Kidney capillary endothelial cell (primary cell): ENCODE results near the gene ZNF800.

Source experiments
- DNase-seq: peaks from one replicate; pipeline ENCODE4 v3.0.0-alpha.2; 2018; ENCODE audit warnings: low spot score

Gene ZNF800

DNA sequence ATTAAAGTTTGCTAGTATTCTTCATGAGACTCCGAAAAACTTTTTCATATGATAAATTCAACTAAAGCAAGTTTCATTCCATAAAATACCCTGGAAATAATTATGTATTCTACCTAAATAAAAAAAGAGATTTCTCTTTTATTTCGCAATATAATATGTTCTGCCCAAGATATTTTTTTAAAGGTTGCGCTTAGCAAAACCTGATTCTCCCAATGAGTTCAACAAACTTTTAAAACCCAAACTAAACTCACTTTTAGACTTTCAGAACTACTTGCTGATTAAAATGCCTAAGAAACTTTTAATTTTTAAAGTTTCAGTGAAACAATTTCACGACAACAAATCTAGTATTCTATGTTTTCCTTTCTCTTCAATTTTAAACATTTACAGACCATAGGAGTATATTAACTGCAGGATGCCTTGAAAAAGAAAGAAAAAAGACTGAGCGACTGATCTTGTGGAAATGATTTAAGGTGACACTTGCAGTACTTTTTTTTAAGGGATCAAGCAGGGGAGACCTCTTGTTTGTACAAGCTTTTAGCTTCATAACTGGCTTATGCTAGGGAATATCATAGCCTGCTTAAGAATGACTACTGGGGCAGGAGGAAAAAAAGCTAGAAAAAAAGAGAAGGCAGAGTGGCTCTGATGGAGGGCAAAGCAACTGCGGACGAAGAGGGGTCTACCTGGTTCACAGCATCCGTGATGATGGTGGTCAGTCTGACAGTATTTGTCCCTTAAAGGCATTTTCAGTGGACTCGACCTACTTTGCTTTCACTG lies 1.5 kb downstream of the ZNF800 start:
- no peak for DNase-seq

DNA sequence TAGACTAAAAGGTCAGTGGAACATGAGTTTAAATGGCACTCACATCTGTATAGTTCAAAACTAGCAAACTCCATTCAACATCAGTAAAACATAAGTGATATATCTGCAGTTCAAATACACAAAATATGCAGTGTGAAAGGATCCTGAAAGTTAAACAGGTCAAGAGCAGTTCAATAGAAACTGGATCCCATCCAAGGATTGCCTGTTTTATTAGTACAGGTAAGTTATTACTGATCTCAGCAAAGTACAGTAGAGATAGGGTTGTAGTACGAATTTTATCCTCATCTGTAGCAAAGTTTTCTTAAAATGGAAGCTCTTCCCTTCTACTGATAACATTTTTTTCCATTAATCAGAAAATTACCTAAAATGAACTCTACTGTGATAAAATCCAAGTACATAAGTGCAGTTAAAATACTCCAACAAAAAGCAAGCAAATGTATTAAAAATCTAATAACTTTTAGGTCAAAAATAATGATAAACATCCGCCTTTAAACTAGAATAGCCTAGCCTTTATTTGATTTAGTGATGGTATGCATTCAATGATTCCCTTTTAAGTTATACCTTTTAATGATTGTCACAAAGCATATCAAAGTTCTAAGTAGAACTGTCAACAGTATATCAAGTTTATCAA lies 2.2 kb downstream of the ZNF800 start:
- no peak for DNase-seq

DNA sequence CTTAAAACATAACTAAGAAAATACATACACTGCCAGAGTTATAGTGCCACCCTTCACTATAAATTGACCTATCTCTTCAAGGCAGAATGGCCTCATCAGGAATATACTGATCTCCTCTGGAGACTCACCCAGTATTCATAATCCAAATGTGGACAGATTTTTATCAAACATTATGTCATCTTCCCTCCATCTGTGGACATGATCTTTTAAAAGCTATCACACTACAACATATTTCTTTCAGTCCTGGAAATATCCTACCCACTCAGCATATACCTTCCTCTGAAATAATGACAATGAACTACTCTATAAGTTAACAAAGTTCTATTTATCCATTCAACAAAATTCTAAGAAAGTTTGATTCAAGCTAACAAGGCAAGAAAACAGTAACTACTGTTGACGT lies 3.2 kb downstream of the ZNF800 start:
- no peak for DNase-seq

DNA sequence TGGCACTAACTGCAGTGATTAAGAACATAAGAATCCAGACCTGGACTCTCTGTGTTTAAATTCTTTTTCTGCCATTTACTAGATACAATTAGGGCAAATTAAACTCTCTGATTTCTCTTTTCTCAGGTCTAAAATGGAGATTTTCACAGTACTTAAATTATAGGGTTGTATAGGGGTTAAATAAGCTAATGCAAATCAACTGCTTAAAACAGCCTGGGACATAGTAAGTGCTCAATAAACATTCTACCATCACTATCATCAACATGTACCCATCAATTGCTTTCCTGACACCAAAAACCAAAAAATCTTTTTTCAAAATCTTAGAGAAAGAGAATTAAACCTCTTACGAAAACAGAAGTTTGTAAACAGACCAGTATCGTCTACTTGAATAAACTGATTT lies 4.5 kb downstream of the ZNF800 start:
- no peak for DNase-seq

DNA sequence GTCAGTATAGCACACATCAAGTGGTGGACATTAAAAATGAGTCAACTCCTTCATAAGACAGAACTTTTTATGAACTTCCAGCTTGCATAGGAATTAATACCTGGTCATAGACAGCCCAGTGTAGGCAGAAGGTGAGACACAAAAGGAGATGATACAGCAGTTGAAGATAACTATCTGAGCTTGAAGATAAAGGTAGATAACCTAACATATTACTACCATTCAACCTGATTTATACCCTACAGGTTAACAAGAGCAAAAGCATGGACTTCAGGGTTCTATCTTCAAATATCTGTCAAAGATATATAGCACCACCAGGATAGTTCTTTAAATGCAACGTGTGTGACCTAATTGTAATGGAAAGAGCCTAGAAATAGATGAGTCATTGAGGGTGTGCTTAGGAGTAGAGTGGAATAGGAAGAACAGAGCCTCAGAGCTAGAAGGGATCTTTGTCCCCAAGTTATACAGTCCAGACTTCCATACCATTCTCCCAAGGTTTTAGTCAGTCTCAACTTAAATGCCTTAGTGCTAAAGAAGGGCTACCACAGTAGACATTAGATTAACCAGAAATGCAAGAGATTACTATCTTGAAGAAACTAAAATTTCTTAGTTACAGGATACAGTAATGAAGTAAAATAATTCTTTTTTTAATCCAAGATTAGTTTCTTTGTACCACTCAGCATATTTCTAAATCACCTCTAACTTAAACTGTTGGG lies 9.2 kb downstream of the ZNF800 start:
- no peak for DNase-seq

DNA sequence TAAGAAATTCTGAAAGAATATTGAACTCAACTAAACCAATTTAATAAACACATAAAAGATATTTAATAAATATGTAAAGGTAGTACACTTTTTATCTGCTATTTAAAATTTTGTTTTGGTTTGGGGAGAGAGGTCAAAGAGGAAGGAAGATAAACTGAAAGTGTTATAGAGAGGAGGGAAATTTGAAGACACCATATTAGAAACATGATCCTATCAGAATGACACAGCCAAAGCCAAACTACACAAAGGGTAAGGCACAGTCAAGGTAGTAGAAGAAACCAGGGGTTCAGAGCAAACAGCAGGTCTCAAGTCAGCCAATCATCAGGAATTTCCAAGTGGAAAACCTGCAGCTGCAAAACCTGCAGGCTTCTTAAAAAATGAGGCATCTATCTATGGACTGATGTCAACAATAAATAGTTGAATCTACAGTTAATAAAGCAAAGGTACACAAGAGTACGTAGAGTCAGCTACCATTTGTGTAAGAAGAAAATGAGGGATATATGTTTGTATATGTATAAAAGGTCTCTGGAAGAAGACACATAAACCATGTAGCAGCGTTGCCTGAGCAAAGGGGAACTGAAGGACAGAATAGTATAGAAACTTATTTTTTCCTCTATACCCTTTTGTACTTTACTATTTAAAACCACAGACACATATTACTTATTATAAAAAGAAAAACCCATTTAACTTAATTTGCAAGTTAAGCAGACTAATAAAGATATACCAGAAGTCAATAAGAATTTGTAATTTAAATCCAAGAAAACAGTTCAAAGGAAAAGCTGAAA lies 10.0 kb downstream of the ZNF800 start:
- DNase-seq, result no peak

DNA sequence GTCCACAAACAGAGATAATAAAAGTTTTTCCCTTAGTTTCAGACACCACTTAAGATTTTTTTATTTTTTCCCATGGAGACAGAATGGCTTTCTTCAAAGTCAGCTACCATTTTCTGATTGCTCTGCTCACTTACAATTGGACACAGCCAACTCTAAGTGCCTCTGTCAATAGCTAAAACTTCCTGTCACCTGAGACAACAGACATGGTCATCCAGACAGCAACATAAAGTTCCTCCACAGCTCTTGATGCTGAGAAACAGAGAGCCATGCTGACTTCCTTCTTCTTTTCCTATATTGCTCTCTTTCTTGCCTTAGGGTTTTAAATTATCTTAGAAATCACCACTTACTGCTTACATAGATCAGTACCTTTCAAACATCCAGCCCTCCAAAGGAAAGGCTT lies 12.0 kb downstream of the ZNF800 start:
- no peak for DNase-seq

DNA sequence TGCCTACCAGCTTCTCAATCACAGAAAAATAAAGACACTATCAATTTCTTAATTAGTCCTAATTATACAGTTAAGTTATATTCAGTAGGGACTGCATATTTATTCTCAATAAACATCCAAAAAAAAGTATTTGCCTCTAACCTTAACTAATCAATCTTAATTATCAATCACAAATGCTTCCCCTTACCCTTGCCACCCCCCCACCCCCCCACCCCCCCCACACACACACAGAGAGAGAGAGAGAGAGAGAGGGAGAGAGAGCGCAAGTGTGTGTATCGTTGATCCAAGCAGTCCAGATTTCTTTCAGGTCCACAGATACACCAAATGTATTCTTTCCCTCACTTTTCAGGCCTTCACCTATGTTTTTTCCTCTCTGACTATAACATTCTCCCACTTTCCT lies 12.9 kb downstream of the ZNF800 start:
- DNase-seq, result no peak

DNA sequence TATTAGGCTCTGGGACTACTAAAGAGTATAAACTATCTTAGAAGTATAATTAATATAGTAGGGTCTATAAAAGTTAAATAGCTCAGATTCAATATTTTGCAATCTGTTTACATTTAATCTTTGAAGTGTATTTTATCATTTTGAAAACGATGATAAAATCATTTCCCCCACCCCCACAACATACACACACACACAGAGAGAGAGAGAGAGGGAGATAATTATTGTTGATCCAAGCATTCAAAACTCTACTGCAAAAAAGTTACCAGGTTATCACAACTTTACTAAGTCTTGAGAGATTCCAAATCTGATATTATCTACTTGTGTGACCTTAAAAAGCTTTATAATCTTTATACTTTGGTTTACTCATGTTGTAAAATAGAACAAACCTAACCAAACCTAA lies 14.0 kb downstream of the ZNF800 start:
- DNase-seq, result no peak

DNA sequence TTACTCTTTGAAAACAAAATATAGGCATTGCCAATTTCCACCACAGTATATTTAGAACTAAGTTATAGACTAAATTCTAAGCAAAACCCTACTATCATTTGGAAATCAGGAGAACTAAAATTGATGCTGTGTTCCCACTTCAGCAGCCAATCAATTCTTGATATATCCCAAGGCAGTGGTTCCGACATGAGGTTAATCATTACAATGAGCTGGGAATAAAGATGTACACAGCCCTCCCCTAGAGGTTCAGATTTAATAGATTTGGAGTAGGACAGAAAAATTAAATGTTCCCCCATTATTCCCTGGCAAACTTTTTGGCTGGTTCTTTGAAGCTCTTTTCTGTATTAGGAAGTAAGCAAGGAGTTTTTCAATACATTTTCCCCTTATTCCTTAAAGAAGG lies 15.1 kb downstream of the ZNF800 start:
- DNase-seq, result no peak

DNA sequence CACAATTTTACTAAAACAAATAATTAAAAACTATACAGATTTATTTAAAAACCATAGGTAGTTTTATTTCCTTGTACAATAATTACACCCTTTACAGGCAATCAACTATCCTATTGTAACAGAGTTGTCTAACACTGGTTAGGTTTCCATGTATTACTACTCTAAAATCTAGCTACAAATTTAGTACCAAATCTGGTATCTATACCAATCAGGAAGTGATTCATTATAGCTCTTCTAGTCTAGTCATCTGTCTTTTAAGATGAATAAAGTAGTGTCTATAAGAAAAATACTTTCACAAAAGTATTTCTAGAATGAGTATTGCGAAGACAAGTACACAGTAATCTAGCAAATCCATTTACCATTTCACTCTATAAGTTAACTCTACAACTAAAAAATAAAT lies 16.9 kb downstream of the ZNF800 start:
- DNase-seq, result no peak

DNA sequence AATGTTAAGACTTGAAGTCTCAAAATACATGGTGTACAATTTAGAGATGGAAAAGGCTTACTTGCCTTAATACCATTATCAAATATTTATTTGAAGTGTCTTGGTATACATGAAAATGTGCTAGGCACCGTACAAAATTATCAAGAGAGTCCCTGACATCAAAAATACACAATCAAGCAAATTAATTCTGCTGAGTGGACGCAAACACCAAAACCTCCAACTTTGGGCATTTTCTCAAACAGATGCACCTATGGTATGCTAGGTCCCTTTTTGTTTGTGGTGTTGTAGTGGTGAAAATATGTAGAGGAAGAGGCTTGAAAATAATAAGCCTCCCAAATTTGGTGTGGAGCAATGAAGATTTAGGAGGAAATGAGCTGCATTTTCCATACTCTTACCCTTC lies 24.8 kb downstream of the ZNF800 start:
- no peak for DNase-seq

DNA sequence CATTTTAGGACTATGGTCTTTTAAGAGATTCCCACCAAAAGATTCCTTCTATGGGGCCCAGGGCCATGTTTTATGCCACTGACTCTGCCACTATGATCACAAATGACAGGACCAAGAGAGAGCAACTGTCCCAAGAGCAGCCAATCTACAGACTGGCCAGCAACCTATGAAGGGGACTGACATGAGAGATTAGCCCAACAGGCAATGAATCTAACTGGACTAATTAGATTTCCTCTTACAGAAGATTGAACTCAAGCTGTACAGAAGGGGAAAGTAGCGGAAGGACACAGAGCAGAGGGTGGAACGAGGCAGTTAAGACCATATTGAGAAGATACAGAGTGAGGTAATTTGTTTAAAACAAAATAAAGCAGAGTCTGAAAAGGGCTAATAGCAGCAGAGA lies 25.8 kb downstream of the ZNF800 start:
- DNase-seq, result no peak

DNA sequence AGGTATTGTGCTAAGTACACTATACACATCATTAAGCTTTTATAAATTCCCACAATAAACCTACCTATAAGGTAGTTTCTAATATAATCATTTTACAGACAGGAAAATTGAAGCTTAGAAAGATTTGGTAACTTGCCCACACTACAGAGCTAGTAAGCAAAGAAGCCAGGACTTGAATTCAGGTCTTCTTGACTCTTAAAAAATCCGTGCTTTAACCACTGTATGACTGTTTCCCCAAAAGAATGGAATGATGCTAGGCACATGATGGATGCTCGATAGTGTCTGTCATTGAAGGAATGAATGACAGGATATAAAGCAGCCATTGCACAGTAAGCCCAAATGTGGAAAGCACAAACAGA lies 26.6 kb downstream of the ZNF800 start:
- DNase-seq, result no peak

DNA sequence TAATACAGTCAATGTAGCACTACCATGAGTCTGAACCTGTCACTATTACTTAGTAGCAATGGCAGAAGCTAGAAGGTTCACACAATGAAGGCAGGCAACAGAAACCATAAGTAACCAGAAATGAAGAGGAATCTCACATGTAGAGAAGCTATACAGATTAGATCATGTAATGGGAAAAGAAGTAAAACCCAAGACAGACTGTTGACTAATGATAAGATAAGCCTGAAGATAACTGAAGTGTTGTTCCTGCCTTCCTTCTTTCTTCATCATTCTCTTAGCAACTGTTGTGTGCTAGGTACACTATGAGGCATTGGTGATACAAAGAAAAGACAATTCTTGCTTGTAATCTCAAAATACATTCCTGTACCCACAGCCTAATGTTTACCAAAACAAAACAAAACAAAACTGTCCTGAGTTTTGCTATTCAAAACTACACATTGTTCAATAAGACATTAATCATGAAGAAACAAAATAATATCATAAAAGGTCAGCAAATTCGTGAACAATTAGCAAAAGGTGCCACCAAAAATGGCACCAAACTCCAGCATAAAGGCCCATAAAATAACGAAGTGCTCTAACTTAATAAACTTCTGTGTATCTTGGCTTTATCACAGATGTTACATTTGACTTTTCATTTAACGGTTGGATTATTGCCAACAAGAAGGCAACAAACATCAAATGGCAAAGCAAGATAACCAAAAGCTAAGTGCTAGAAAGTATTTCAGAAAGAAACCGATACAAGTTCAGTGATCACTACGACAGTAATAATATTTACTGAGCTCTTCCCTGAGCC lies 27.1 kb downstream of the ZNF800 start:
- no peak for DNase-seq

DNA sequence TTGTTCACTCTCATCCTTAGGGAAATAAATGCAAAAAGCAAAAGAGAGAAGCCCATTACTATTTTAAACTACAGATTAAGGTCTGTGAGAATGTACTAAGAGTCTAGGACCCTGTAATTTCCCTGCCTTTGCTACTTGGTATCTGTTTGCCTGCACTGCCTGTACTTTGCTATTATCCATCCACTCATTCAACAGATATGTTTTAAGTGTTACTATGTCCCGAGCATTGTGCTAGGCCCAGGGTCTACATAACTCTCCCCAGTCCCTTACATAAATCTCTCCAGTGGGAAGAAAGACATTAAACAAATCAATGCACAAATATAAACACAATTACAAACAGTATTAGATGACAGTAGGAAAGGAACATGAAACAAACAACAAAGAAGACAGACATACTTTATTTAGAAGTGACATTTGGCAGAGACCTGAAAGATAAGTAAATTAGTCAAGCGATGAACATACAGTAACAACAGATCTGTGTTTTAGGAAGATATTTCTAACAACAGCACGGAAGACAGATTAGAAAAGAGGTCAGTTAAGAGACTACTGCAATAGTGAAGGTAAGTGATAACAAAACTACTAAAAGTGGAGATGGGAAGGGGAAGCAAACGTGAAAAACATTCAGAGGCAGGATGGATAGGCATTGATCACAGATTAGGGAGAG lies 30.0 kb downstream of the ZNF800 start:
- no peak for DNase-seq

DNA sequence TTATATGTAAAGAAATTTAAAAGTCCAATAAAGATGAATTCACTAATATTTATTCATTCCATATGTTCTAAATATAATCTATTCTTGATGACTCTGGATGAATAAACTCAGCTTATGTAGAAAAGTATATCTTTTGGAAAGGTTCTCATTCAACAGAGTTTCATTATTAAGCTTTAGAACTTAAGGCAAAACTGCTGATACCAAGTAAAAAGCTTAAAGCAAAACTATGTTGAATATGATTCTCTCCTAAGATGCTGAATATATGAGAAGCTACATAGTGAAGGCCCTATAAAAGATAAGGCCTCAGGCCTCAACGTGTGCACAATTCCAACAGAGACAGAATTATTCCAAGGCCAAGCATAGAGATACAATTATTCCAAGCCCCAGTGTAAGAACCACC lies 30.8 kb downstream of the ZNF800 start:
- no peak for DNase-seq

DNA sequence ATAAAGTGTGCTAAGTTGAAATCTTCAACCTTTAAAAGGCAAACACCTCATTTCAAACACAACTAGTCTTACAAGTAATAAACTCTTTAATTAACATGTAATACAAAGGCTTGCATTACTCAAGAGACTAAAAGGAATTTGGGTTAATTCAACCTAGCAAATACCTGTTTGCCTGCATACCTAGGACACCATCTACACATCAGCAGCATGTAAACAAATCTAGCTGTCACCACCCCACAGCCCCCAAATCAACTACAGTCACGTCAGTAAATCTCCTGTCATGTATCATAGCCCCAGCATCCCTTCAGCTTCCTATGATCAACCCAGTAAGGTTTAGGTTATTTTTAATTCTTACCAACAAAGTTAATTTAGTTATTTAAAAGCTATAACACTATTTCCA lies 33.5 kb downstream of the ZNF800 start:
- no peak for DNase-seq

DNA sequence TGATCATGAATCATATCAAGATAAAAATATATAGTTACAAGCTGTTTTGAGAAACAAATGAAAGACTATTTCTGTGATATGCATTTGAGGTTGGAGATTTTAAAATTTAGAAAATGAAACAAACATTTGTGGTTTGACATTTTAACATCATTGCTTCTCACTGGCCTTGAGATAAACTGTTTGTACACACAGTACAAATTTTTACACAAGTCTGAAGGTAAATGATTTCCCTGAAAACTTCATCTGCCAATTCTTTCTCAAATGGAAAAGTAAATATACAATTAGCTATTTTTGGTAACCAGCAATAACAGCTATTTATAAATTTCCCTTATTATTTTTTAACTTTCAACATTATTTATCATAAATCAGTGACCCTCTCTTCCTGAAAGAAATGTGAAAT lies 38.6 kb downstream of the ZNF800 start:
- no peak for DNase-seq

DNA sequence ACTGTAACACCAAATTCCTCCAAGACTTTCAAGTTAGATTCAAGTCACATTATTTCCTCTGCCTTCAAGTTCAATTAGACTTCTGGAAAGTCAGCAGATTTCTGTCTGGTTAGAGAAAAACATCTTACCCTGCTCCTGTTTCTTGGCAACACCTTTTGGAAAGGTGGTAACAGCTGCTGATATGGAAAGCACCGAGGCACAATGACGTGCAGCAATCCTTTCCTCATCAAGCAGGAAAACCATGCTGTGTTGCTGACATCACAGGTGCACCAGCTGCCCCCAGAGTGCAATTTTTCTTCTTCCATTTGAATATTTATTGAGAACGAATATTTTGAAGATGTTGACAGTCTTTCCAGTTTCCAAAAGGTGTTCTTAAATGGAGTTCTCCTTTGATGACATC lies 41.9 kb downstream of the ZNF800 start:
- DNase-seq, result no peak

DNA sequence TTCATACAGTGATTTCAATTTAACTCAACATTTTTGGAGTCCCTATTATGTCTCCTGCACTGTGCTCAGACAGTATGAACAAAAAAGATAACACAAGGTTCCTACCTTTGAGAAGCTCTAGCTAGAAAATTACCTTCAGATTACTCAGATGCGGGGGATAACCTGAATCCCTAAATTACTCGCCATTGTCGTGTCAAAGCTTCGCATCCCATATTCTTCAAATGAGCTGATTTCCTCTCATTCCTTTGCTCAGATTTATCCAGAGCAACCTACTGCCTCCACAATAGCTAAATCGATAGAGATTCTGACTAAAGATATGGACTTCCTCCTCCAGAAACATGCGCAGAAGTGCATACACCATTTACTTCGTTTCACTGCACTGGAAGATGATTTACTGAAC lies 42.6 kb downstream of the ZNF800 start:
- no peak for DNase-seq
